Measurements from ENCODE around the gene PID1.
A peak's percentile ranks its signal among the peaks of the same experiment; 100 is the strongest.

- TF ChIP-seq CTCF (IDR thresholded peaks at IDR 0.05; ENCODE audit: low read depth, low read length, missing input control) (no peak), EGR1 (IDR thresholded peaks at IDR 0.05; ENCODE audit: low read depth in 2 of 2) (no peak), RAD21 (IDR thresholded peaks at IDR 0.05) (no peak), JUND (IDR thresholded peaks at IDR 0.05) (no peak), ZBTB33 (IDR thresholded peaks at IDR 0.05) (no peak), TAF1 (conservative IDR thresholded peaks at IDR 0.05) (no peak), SP1 (IDR thresholded peaks at IDR 0.05) (no peak), MAX (IDR thresholded peaks at IDR 0.05) (no peak), HNF4A (conservative IDR thresholded peaks at IDR 0.05) (peak in 1 of 2 donors; percentile 8), REST (IDR thresholded peaks at IDR 0.05) (peak; percentile 4), GABPA (IDR thresholded peaks at IDR 0.05 in 1 of 2, conservative IDR thresholded peaks at IDR 0.05 in 1 of 2) (no peak)
Observed at GRCh38 chr2:229270551-229271410, at the start of gene PID1.
